ENCODE results near the gene TRDMT1.

Gene TRDMT1

GRCh38 chr10:17209302-17209701 is 7.8 kb upstream of the TRDMT1 start:
- no peak for DNase-seq (ENCODE audit: low read depth)

DNA sequence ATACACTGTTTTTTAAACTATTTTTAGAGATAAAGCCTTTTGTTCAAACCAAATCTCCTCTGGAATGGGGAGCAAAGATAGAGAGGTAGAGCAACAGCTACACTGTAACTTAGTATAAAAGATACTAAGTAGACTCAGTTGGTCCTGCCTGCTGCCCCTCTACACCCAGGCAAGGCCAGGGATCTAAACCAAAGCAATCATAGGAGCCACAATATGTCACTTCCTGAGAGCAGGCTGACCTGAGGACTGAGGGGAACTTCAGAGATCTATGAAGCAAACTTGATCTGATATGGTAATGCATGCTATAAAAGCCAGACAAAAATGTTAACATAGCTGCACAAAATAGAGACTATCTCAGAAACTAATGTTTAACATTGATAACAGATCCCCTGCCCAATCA is 7.0 kb upstream of the TRDMT1 start:
- no peak for DNase-seq (ENCODE audit: low read depth)

GRCh38 chr10:17206210-17206709 is 4.8 kb upstream of the TRDMT1 start:
- DNase-seq (ENCODE audit: low read depth): no peak

DNA sequence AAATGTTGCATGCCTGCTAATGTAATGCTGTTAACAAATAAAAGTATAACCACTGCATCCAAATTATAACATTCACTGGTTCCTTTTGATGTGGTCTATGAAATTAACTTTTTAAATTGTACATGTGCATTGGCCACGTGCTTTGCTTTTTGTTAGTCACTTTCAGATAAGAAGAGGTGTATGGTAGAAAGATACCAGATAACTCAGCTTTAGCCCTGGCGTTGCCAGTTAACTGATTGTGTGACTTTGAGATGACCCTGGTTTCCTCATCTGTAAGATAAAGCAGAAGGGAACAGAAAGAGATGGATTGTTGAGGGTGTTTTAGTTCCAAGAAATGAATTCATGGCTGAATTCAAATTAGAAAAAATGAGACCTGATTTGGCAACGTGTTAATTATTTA is 1.9 kb upstream of the TRDMT1 start:
- no peak for DNase-seq (ENCODE audit: low read depth)

DNA sequence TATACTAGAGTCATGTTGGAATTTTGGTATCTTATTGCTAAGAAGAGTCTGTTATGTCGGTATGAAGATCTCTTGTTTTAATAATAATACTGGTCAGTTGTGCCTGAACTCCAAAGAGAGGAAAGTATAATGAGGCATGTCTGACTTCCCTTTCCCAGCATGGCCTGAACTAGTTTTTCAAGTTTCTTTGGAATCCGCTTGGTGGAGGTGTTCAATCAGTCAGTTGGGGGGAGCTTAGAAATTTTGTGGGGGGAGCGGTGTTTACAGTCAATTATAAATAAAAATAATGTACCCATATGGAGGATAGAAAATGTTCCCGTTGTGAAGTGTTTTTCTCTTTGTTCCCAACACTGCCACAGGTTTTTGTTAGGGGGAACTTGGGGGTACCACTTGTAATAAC is 1.5 kb upstream of the TRDMT1 start:
- no peak for DNase-seq (ENCODE audit: low read depth)

- DNase-seq (ENCODE audit: low read depth): no peak
These were observed 1.0 kb upstream of the TRDMT1 start for GRCh38 chr10:17202506-17202905.

DNA sequence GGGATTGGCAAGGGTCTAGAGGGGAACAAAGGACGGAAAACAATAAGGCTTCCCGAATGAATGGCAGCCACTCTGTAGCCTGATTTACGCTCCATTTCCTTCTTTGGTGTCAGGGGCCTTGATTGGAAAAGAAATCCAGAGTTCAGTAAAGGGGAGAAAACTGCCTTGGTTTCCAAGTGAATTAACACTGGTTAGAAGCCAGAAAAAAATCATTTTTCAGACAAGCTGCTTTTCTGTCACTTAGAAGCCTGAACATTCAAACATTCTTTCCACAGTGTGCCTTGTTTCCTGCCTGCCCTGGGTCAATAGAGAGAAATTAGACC is 283 bp upstream of the TRDMT1 start:
- DNase-seq (ENCODE audit: low read depth): no peak

DNA sequence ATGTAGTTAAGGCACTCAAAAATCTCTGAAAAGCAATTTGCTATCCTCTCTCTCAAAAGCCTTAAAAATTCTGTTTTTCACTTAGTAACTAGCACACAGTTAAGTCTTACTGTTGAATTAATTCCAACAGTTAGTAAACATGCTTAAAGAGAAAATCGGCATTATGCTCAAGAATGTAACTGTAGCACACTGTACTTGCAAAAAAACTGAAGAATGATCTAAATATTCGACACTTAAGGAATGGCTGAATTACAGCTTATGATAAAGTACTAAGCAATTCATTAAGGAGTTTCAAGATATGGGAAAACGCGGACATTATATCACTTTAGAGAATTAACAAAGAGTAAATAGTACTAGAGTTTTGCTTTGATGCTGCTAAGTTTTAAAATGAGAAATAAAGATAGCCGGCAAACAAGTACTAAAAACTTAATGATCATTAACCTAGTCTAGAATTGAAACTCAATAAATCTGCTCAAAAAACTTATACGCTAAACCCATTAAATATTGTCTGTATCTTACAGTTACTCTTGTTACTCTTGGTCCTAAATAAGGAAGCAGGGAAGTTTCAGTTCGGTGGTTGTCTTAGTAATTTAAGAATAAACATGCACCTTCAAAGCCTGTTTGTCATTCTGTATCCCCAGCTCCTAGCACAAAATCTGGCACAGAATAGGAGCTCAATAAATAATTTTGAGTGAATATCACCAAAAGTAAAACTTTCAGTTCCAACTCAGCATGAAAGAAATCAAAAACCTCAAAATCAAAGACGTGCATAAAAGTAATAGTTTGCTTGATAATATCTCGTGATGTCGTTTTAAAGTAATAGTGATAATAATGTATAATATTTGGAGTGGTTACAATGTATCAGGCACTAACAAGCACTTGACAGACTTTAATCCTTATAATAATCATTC is 1.2 kb downstream of the TRDMT1 start:
- DNase-seq (ENCODE audit: low read depth): no peak

DNA sequence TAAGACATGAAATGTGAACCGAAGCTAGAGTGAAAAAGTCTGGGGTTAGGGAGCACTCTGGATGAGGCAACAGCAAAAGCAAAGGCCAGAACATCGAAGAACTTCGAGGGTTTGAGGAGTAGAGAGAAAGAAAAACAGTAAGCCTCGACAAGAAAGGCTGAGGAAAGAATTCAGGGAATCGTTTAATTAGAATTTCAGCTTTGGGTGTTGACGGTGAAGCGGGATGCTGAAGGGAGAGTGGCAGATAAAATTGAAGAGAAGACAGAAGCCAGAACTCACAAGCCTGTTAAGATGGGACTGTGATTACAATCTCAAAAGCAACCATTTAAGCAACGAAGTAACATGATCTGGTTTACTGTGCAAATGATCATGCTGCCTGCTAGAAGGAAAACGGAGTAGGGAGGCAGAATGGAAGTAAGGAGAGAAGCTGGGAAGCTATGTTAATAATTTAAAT is 2.1 kb downstream of the TRDMT1 start:
- DNase-seq (ENCODE audit: low read depth): no peak

GRCh38 chr10:17196573-17196972 is 4.9 kb downstream of the TRDMT1 start:
- DNase-seq (ENCODE audit: low read depth): no peak

DNA sequence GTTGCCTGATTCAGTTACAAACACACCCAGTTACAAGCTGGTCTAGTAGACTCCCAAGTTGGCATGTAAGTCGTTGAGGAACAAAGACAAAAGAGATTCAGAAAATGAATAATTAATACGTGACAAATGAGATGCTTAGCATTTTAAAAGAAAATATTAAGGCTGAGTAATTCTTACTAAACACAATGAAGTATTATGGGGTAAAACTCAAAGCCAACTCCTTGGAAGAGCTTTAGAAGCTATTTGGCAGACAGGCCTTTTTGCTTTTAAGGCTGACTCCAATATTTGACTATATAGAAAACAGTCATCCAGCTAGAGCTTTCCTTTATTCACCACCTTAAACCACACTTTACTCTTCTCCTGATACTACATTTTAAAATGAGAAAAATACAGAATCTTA is 5.4 kb downstream of the TRDMT1 start:
- no peak for DNase-seq (ENCODE audit: low read depth)

- DNase-seq (ENCODE audit: low read depth): no peak
These were observed 6.4 kb downstream of the TRDMT1 start for GRCh38 chr10:17195083-17195482.

GRCh38 chr10:17190602-17191001 is 10.9 kb downstream of the TRDMT1 start:
- DNase-seq (ENCODE audit: low read depth): no peak

GRCh38 chr10:17188644-17189172 is 12.8 kb downstream of the TRDMT1 start:
- no peak for DNase-seq (ENCODE audit: low read depth)

DNA sequence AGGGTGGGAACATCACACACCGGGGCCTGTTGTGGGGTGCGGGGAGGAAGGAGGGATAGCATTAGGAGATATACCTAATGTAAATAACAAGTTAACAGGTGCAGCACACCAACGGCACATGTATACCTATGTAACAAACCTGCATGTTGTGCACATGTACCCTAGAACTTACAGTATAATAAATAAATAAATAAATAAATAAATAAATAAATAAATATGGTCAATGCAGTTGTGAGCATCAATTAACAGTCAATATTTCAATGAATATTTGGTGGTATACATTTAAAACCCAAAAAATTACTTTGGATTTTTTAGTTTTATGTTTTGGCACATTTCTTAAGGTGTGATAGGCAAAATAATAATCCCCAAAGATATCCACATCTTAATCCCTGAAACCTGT is 15.6 kb downstream of the TRDMT1 start:
- no peak for DNase-seq (ENCODE audit: low read depth)

- no peak for DNase-seq (ENCODE audit: low read depth)
These were observed 18.4 kb downstream of the TRDMT1 start for GRCh38 chr10:17183110-17183509.

DNA sequence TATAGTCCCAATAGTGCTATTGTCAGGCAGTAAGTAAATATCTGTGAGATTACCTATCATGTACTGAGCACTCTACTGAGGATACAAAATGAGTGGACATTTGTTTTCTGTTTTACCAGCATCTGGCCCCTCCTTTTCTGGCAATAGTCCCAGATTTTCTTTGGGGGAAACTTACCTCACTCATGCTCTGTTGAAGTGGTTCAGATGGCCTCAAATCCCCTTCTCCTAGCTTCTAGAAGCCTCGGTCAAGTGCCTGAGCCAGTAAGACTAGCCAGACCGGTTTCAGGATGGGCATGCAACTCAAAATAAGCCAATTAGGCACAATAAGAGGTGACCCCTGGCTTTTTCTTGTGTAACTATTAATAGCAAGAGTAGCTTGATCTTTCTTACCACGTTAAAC is 19.7 kb downstream of the TRDMT1 start:
- DNase-seq (ENCODE audit: low read depth): no peak

DNA sequence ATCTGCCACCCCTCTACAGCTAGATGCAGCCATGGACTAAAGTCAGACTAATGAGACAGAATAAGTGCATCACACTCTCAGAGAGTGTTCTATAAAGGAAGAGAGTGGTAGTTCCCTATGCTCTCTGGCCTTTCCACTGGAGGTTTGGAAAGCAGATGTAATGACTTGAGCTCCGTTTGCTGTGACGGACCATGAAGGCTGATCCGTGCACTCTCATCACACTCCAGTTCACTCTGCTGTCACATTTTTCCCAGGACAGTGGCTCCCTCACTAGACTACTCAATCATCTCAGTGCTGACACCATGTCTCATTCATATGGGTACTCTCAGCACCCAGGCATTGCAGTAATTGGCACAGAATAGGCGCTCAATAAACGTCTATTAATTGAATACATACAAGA is 20.4 kb downstream of the TRDMT1 start:
- no peak for DNase-seq (ENCODE audit: low read depth)

DNA sequence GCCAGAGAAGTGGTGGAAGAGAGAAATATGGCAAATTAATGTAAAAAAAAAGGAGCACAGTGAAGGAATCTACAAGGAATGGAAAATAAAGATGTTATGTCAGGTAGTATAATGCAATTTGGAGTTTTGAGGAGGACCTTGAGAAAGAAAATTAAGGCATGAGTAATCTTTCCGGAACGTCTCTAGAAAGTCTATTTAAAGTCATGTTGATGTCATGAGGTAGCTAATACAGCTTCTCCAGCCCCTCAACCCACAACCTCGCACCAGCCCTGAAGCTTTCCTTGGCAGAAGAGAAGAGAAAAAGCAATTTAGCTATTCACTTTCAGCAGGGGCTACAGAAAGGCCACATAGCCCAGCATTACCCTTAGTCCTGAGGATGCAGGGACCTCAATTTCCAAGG is 22.5 kb downstream of the TRDMT1 start:
- DNase-seq (ENCODE audit: low read depth): no peak

GRCh38 chr10:17178006-17178405 is 23.5 kb downstream of the TRDMT1 start:
- no peak for DNase-seq (ENCODE audit: low read depth)

- DNase-seq (ENCODE audit: low read depth): no peak
These were observed 24.5 kb downstream of the TRDMT1 start for GRCh38 chr10:17177014-17177413.

DNA sequence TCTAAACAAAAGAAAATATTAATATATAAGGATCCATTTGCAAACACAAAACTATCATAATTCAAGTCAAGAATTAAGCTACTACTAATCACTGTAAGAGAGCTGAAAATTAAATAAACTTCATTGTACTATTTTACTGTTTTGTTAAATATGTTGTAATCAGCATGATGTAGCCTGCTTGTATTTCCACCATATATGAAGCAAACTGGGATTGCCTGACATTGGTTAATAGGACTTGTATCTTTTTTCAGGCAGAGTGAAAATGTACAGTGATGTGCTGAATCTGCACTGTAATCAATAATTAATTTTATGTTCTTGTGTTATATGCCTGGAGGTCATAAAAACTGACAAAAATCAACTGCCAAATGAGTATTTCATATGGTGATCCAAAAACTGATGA is 25.4 kb downstream of the TRDMT1 start:
- no peak for DNase-seq (ENCODE audit: low read depth)

GRCh38 chr10:17175551-17175950 is 25.9 kb downstream of the TRDMT1 start:
- no peak for DNase-seq (ENCODE audit: low read depth)

- no peak for DNase-seq (ENCODE audit: low read depth)
These were observed 26.8 kb downstream of the TRDMT1 start for GRCh38 chr10:17174626-17175025.

All from stimulated activated CD8-positive, alpha-beta memory T cell treated with anti-CD3 and anti-CD28 coated beads, Interleukin-4, amount 100 ng/mL, for 24 hours (primary cell).